Hepatocyte (in vitro differentiated cells): ENCODE results near the gene VAC14. TPM values are rescaled to one million over a fixed set of nuclear protein-coding genes. Genes with fewer than 3 reads are reported as not detected.

Source experiments
- DNase-seq: peaks from one replicate; pipeline ENCODE4 v3.0.0-alpha.2; 2016; ENCODE audit warnings: low spot score
- H2AFZ ChIP-seq: fragments of 200-600 bp; sonication (generic); 2 replicates; pipeline ENCODE4 v1.6.0; 2016; ENCODE audit warnings: antibody characterized with exemption, mild to moderate bottlenecking
- H3K27ac ChIP-seq: fragments of 200-600 bp; sonication (generic); 2 replicates; pipeline ENCODE4 v1.5.1; 2016; ENCODE audit warnings: mild to moderate bottlenecking
- H3K27me3 ChIP-seq: fragments of 200-600 bp; sonication (generic); 2 replicates; pipeline ENCODE4 v1.6.1; 2016
- H3K36me3 ChIP-seq: fragments of 200-600 bp; sonication (generic); replicated peaks from 2 replicates; pipeline ENCODE4 v1.5.1; 2016; ENCODE audit warnings: low read depth; ENCODE audit not compliant: insufficient read depth
- H3K4me1 ChIP-seq: fragments of 200-600 bp; sonication (generic); 2 replicates; pipeline ENCODE4 v1.5.1; 2016; ENCODE audit warnings: mild to moderate bottlenecking, moderate library complexity; ENCODE audit not compliant: insufficient read depth
- H3K4me2 ChIP-seq: fragments of 200-600 bp; sonication (generic); 2 replicates; pipeline ENCODE4 v1.6.0; 2016
- H3K4me3 ChIP-seq: fragments of 200-600 bp; sonication (generic); 2 replicates; pipeline ENCODE4 v1.5.1; 2016; ENCODE audit warnings: mild to moderate bottlenecking
- H3K79me2 ChIP-seq: fragments of 200-600 bp; sonication (generic); 2 replicates; pipeline ENCODE4 v1.6.0; 2017; ENCODE audit warnings: mild to moderate bottlenecking
- H3K9me2 ChIP-seq: fragments of 200-600 bp; sonication (generic); replicated peaks from 2 replicates; pipeline ENCODE4 v1.6.0; 2017; ENCODE audit warnings: mild to moderate bottlenecking; ENCODE audit not compliant: insufficient read depth
- H3K9me3 ChIP-seq: fragments of 200-600 bp; sonication (generic); 2 replicates; pipeline ENCODE4 v1.5.1; 2016; ENCODE audit warnings: low read depth, mild to moderate bottlenecking
- H4K20me1 ChIP-seq: fragments of 200-600 bp; sonication (generic); 2 replicates; pipeline ENCODE4 v1.6.0; 2016; ENCODE audit warnings: mild to moderate bottlenecking; ENCODE audit not compliant: insufficient read depth, poor library complexity, severe bottlenecking
- EZH2 ChIP-seq: fragments of 200-600 bp; sonication (generic); IDR thresholded peaks from 2 replicates; pipeline ENCODE4 v1.6.1; 2016; ENCODE audit warnings: antibody characterized with exemption, mild to moderate bottlenecking, borderline replicate concordance
- EZH2phosphoT487 ChIP-seq: fragments of 200-600 bp; sonication (generic); IDR thresholded peaks from one replicate; pipeline ENCODE4 v1.6.1; 2018; ENCODE audit warnings: antibody characterized with exemption, mild to moderate bottlenecking, low read depth, moderate library complexity; ENCODE audit not compliant: unreplicated experiment, severe bottlenecking
- WGBS: methylation state at CpG from one replicate; pipeline ENCODE4 v1.1.6; 2016; ENCODE audit warnings: low lambda C conversion rate; ENCODE audit errors: missing lambda C conversion rate; 5-methylcytosine and 5-hydroxymethylcytosine counted together
- polyA plus RNA-seq: library from polyadenylated mRNA; unstranded; fragments of >200 nt; fragmentation: Nextera tagmentation; extraction: Ambion mirVana; gene quantifications from 2 replicates; pipeline ENCODE4 v1.2.1, GENCODE V29; 2016
- total RNA-seq: library from RNA; depleted of rRNA; stranded (reverse); fragments of >200 nt; gene quantifications from 2 replicates; pipeline ENCODE4 v1.2.3, GENCODE V29; 2014
- TF ChIP-seq, protein P1 (sequence below): fragments of 200-600 bp; sonication (generic); IDR thresholded peaks from 2 replicates; pipeline ENCODE4 v1.5.1; 2016; ENCODE audit warnings: antibody characterized with exemption, mild to moderate bottlenecking; ENCODE audit not compliant: poor library complexity

Gene VAC14
- total and polyA plus RNA-seq, 2 experiments from 2014 or later: 35.8 to 49.4 TPM

DNA sequence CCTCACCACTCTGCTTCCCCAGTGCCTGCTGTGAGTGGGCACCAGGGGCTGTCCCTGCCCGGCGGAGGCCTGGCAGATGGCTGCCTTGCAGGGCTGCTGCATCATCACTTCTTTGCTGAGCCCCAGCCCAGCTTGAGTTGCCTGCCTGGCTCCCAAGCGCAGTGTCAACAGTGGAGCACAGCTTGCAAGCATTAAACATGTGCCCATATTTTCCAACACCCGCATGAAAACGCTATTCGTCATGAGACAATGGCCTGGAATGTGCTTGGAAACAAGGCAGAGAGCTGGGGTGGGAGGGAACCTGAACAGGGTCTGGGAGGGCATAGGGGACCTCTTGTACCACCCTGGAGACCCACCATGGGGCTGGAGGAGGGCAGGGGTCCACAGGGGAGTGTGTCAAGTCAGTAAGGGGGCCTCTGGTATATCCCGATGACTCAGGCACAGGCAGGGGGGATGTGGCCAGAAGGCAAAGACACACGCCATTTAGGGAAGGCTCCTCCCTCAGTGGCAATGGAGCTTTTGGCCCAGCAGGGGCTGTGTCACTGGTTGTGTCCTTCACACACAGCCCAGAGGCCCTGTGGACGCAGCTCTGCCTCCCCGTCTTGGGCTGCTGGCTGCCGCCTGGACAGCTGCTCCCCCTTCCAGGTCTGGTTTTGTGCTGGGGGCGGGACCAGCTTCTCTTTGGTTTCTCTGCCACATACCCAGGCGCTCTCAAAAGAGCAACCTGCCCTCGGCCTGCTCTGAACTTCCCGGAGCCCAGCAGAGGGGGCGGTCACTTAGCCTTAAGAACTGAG is 97.7 kb downstream of the VAC14 start:
- peaks cover 27% of the 10 kb centered on the region for H3K4me1 ChIP-seq
- no peaks in the 10 kb centered on the region for H3K79me2 ChIP-seq
- peak overlapping the region; percentile 94 for H3K27ac ChIP-seq
- H3K9me2 ChIP-seq: no peaks in the 10 kb centered on the region
- H3K27me3 ChIP-seq: no peaks in the 10 kb centered on the region
- 55% methylated on average over 16 of the region's 16 CpGs for WGBS
- peak; percentile 71 for DNase-seq
- H3K9me3 ChIP-seq: no peaks in the 10 kb centered on the region
- no peak overlapping the region for H3K4me3 ChIP-seq
- TF ChIP-seq, protein P1, sequence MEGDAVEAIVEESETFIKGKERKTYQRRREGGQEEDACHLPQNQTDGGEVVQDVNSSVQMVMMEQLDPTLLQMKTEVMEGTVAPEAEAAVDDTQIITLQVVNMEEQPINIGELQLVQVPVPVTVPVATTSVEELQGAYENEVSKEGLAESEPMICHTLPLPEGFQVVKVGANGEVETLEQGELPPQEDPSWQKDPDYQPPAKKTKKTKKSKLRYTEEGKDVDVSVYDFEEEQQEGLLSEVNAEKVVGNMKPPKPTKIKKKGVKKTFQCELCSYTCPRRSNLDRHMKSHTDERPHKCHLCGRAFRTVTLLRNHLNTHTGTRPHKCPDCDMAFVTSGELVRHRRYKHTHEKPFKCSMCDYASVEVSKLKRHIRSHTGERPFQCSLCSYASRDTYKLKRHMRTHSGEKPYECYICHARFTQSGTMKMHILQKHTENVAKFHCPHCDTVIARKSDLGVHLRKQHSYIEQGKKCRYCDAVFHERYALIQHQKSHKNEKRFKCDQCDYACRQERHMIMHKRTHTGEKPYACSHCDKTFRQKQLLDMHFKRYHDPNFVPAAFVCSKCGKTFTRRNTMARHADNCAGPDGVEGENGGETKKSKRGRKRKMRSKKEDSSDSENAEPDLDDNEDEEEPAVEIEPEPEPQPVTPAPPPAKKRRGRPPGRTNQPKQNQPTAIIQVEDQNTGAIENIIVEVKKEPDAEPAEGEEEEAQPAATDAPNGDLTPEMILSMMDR: peak; percentile 28
- TF ChIP-seq EZH2phosphoT487 (no peak), EZH2 (no peak)
- no peaks in the 10 kb centered on the region for H3K36me3 ChIP-seq
- H4K20me1 ChIP-seq: no peaks in the 10 kb centered on the region
- no peak overlapping the region for H3K4me2 ChIP-seq
- H2AFZ ChIP-seq: no peak overlapping the region

- no peak for TF ChIP-seq EZH2phosphoT487
- TF ChIP-seq, protein P1: no peak
- TF ChIP-seq EZH2: no peak
- Histone ChIP-seq H3K4me3 (no peak overlapping the region), H3K4me2 (no peak overlapping the region), H3K27ac (peak overlapping the region; percentile 94), H2AFZ (no peak overlapping the region), H3K27me3 (no peaks in the 10 kb centered on the region), H3K9me2 (no peaks in the 10 kb centered on the region), H4K20me1 (no peaks in the 10 kb centered on the region), H3K79me2 (no peaks in the 10 kb centered on the region), H3K9me3 (no peaks in the 10 kb centered on the region), H3K4me1 (peaks cover 26% of the 10 kb centered on the region), H3K36me3 (no peaks in the 10 kb centered on the region)
- WGBS: 85% methylated on average over 8 of the region's 8 CpGs
- DNase-seq: no peak
Observed at GRCh38 chr16:70702624-70703023, 98.3 kb downstream of the VAC14 start.

GRCh38 chr16:70701998-70702397 is 99.0 kb downstream of the VAC14 start:
- Histone ChIP-seq H4K20me1 (no peaks in the 10 kb centered on the region), H2AFZ (no peak overlapping the region), H3K27me3 (no peaks in the 10 kb centered on the region), H3K79me2 (no peaks in the 10 kb centered on the region), H3K4me2 (no peak overlapping the region), H3K9me2 (no peaks in the 10 kb centered on the region), H3K4me1 (peaks cover 27% of the 10 kb centered on the region), H3K9me3 (no peaks in the 10 kb centered on the region), H3K4me3 (no peak overlapping the region), H3K27ac (no peak overlapping the region), H3K36me3 (no peaks in the 10 kb centered on the region)
- DNase-seq: no peak
- TF ChIP-seq EZH2: no peak
- TF ChIP-seq EZH2phosphoT487: no peak
- TF ChIP-seq, protein P1: no peak
- 90% methylated on average over 8 of the region's 8 CpGs for WGBS
